Measurements from ENCODE around the gene CYLD. TPM values are rescaled to one million over a fixed set of nuclear protein-coding genes. Genes with fewer than 3 reads are reported as not detected.

Gene CYLD
- total RNA-seq, 1 donor from 2014 or later, result 51.2 TPM

DNA sequence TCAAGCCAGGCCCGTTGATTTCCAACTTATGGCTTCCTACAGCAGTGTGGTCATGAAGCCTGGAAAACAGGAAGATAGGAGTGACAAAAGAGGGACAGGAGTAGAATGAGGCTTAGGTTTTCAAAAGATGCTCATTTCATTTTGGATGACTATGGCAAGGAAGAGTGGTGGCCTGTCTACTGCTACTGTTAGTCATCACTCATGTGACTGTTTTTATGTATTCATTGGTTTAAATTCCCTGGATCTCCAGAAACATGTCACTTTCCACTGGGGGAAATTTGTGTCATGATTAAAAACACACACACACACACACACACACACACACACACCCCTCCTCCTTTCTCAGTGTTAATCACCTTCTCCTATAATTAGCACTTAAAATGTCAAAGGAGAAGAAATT is 1.1 kb upstream of the CYLD start:
- DNase-seq, result no peak

DNA sequence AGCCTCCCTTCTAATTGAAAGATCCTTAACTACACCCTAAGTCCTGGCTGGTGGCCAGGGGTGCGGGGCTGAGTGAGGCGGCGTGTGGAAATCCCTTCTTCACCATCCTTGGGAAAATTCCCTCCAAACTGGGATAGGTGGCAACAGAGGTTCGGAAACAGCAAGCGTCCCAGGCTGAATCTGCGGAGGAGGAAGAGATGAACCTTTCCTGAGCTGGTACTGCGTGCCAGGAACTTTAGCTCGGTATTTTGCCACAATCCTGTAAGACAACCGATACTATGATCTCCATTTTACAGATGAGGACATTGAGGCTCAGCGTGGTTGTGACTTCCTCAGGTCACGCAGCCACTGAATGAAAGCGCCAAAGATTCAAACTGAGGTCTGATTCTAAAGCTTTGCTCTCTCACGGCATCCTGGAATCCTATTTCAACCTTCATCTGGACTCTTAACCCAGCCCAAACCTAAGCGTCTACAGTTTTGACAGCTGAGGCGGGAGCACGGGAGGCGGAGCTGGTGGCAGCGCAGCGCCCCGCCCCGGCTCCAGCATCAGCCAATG is 583 bp upstream of the CYLD start:
- DNase-seq, result no peak

DNA sequence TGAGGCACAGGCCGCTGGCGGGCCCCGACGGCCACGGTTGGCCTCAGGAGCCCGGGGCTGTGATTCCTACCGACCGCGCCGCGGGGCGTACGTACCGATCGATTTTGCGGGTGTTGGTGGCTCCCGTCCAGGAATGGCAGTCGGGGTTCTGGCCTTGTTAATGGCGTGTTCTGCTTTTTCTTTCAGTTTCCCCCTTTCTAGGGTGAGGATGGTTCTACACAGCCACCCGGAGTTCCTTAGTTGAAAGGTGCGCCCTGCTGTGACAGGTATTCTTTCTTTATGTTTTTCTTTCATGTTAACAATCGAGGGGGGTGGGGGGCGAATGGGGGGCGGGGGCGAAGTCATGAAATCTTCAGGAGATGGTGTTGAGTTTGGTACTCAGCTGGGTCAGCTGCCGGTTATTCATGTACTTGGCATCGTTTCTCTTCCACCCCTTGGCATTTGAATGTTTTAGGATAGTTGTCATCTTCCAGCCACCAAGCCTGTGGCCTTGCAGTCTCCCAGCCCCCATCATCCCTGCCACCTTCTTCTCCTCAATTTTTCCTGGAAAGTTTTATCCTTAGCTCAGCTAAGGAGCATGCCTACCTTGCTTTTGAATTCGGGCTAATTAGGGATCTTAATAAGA is 802 bp downstream of the CYLD start:
- DNase-seq, result no peak

DNA sequence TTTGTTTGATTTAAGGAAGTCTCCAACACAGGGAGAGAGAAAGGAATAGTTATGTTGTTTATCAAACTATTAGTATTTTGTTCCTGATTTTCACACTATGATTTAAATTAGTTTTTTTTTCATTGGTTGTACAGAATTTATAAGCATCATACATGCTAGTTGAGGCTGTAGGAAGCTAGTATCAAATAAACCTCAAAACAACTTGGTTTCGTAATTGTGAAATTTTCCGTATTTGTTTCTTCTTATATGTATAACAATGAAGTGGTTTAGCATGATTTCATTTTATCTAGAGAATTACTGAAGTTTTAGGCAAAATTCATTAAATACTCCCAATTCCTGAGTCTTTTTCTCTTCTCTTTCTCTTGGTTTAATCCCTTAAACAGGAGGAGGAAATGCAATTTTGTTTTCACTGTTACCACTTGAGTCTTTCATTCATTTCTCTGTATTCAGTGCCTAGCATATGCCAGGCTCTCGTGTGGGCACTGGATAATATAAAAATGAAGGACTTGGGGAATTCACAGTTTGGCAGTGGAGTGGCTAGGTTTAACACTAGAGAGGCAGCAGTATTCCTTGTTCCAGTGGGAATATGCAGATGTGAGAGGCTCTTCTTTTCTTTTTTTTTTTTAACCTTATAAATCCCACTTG is 1.8 kb downstream of the CYLD start:
- no peak for DNase-seq

DNA sequence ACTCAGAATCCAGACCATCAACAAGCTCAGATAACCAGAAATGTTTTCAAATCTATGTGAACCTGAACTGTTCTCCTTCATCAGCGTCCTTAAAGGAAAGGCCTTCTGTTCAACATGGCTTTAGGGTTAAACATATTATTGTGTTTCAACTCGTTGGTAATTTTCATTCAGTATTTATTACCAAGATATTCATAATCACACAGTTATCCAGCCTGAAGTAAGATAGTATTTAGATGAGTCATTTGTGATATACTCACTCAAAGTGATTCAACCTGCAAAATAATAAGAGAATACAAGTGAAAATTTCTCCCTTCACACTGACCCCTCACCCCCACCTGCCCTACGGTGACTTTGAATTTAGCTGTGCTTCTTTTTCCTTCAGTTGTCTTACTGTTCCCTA is 3.0 kb downstream of the CYLD start:
- no peak for DNase-seq

DNA sequence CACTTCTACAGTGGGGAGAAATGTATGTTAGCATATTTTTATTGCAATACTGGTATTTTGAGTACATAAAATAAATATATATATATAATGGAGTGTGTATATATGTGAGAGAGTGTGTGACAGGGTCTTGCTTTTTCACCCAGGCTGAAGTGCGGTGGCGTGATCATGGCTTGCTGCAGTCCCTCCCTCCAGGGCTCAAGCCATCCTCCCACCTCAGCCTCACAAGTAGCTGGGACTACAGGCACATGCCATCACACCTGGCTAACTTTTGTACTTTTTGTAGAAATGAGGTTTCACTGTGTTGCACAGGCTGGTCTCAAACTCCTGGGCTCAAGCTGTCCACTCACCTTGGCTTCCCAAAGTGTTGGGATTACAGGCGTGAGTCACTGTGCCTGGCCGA is 4.1 kb downstream of the CYLD start:
- DNase-seq, result no peak

DNA sequence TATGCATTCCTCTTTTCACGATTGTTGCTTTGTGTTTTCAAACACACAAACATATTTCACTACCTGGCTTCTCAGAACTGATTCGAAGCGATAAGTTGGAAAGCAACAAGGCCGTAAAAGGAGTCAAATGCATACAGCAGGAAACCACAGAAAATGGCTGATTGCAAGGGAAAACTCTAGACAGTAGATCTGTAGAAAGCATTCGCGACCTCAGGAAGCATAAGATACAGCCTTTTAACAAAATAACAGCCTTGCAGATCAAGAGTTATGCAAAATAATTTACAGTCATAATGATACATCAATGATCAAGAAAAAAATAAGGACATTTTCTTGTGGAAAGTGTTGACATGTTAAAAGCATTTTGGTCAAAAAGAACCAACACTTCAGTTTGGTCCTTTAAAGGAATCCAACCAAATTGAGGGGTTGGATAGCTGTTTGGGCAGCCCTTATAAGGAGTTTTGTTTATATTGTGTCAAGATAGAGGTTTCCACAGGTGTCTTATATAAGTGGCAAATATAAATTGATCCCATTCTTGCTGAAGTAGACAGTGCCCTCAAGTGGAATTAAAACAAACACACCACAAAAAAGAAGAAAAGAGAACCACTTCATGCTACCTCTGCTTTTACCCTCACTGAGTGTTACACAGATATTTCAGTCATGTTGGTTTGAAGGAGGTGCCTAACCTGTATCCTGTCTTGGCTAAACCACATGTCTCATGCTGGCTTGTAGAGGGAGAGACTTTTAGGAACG is 5.5 kb downstream of the CYLD start:
- DNase-seq, result no peak

DNA sequence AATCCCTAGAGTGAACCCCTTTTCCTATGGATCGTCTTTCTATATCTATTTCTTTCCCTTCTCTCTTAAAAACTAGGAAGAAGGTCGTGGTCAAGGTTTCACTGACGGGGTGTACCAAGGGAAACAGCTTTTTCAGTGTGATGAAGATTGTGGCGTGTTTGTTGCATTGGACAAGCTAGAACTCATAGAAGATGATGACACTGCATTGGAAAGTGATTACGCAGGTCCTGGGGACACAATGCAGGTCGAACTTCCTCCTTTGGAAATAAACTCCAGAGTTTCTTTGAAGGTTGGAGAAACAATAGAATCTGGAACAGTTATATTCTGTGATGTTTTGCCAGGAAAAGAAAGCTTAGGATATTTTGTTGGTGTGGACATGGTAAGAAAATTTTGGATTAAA is 9.6 kb downstream of the CYLD start:
- no peak for DNase-seq

DNA sequence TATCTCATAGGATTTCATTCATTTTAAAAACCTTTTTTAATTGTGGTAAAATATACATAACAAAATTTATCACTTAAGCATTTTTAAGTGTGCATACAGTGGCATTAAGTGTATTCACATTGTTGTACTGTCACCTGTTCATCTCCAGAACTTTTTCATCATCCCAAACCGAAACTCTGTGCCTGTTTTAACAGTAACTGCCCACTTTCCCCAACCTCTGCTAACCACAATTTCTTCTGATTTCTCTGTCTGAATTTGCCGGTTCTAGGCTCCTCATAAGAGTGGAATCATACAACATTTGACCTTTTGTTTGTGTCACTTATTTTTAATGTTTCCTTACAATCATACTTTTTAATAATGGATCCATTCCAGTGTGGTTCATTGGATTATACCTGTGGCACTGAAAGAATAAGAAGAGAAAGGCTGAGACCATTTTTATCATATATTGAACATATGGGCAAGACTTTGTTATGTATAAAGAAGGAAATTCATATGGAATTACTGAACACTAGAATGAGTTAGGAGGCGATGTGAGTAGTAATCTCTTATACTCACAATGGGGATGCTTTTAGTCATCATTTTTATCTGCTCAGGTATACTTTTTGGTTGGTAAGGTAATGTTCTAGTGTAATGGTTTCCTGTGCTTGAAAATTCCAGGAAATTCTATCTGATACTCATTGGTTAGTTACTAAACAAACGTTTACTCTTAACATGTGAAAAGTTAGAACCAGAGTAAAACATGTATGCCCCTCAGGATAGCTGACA is 10.8 kb downstream of the CYLD start:
- no peak for DNase-seq

DNA sequence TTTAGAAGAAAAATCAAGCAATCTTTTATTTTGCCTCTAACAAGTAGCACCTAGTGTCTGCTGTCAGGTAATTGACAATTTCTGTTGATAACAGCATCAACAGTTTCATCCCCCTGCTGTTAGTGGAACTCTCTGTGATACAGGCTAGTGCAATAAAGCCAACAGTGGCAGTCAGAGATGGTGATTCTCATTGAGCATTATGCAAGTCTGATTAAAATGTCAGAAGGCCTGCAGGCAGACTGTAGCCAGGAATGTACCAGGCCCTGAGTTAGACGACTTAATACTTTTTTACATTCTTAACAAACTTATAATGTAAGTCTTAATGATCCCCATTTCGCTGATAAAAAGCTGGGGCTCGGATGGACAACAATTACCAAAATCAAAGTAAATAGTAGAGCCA is 14.6 kb downstream of the CYLD start:
- DNase-seq, result no peak

DNA sequence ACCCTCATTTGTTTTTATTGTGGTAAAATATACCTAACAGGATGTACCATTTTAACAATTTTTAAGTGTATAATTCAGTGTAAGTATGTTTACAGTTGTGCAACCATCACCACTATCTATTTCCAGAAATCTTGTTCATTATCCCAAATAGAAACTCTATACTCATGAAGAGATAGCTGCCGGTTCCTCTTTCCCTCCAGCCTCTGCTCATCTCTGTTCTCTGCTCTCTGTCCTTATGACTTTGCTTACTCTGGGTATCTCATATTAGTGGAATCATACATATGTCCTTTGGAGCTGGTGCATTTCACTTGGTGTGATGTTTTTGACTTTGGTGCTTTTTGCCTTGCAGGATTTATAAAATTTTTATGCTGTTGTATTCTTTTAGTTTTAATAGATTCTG is 19.4 kb downstream of the CYLD start:
- no peak for DNase-seq

DNA sequence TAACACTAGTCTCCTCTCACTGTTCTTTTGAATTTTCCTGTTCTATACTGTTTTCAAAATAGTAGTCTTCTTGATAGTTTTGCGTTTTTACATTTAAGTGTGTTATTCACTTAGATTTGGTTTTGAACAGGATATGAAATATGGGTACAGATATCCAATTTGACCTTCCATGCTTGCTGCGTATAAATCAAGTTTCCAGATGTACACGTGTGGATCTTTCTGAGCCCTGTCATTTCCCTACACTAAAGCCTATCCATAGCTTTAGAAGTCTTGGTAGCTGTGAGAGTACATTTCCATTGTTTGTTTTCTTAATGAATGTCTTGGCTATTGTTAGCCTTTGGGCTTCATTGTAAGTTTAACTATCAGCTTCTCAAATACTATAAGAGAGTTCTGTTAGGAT is 20.4 kb downstream of the CYLD start:
- no peak for DNase-seq

DNA sequence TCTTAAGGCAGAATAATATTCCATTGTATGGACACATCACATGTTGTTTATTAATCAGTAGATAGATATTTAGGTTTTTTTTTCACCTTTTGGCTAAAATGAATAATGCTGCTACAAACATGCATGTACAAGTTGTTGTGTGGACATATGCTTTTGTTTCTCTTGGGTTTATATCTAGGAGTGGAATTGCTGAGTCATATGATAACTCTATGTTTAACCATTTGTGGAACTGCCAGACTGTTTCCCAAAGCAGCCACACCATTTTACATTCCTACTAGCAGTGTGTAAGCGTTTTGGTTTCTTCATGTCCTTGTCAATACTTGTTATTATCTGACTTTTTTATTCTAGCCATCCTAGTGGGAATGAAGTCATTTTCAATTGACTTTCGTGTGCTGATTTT is 21.3 kb downstream of the CYLD start:
- DNase-seq, result no peak

DNA sequence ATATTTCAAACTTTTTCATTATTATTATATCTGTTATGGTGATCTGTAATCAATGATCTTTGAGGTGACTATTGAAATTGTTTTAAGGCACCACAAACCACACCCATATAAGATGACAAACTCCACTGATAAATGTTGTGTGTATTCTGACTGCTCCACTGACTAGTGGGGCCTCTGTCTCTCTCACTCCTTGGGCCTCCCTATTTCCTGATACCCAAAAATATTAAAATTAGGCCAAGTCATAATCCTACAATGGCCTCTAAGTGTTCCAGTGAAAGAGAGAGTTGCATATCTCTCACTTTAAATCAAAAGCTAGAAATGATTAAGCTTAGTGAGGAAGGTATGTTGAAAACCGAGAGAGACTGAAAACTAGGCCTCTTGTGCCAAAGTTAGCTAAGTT is 23.4 kb downstream of the CYLD start:
- no peak for DNase-seq

DNA sequence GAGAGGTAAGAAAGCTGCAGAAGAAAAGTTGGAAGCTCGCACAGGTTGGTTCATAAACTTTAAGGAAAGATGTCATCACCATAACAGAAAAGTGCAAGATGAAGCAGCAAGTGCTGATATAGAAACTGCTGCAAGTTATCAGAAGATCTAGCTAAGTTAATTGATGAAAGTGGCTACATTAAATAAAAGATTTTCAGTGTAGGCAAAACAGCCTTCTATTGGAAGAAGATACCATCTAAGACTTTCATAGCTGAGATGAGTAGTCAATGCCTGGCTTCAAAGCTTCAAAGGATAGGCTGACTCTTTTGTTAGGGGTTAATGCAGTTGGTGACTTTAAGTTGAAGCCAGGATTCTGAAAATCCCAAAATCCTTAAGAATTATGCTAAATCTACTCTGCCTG is 24.0 kb downstream of the CYLD start:
- no peak for DNase-seq

DNA sequence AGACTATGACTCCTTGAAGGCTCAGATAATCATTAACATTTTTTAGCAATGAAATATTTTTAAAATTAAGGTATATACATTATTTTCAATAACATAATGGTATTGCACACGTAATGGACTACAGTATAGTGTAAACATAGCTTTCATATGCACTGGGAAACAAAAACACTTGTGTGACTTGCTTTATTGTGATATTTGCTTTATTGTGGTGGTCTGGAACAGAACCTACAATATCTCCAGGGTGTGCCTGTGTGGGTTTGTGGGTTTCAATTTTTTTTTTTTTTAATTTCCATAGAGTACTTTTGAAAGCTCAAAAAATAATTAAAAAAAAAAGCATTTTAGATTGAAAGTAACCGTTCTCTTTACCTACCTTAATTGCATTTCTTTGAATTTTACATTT is 25.3 kb downstream of the CYLD start:
- DNase-seq, result no peak

DNA sequence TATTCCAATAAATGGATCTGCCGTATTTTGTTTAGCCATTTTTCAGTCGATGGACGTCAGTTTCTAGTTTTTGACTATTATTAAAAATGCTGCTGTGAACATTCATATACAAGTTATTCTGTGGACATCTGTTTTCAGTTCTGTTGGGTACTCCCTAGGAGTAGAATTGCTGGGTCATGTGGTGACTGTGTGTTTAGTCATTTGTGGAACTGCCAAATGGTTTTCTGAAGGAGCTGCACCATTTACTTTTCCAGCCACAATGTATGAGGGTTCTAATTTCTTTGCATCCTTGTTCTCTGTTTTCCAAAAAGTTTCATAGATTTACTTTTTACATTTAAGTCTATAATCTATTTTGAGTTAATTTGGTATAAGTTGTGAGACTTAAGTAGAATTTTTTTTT is 29.5 kb downstream of the CYLD start:
- no peak for DNase-seq

DNA sequence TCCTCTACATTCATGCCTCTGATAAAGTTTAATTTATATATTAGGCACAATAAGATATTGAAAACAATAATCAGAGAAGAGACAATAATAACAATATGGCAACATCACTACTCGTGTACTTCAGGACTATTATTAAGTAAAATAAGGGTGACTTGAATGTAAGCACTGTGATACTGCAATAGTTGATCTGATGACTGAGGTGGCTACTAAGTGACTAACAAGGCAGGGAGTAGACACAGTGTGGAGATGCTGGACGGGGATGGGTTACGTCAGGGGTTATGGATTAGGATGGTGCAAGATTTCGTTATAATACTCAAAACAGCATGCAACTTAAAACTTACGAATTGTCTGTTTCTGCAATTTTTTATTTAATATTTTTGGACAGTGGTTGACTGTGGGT is 32.5 kb downstream of the CYLD start:
- DNase-seq, result no peak

DNA sequence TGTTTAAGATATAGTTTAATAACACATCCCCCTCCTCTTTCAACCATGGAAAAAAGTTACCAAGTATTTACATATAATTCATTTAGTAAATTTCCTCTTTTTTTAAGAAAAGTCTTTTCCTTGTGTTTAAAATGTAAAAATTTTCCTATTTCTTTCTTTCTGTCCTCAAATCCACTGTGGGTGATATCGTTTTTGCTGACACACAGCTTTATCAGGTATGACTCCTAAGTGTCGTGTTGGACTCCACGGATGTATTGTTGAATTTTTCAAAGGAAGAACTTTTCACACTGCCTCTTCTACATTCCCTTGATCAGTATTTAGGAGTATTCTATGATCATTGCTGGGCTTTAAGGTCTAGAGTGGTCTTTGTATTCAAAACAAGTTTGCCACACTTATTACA is 33.1 kb downstream of the CYLD start:
- DNase-seq, result no peak

DNA sequence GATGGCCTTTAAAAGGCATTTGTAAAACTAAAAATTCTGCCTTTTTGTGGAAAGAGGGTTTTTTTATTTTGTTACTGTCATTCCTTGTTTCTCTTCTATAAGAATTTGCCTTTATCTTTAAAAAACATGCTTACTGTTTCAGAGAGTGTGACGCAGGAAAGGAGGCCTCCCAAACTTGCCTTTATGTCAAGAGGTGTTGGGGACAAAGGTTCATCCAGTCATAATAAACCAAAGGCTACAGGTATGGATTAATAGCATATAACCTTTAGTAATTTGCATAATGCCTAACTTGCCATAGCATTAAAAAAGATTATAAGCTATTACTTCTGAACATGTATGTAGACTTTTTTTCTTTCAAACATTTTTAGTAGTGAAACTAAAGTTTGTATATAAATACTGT is 34.2 kb downstream of the CYLD start:
- no peak for DNase-seq

DNA sequence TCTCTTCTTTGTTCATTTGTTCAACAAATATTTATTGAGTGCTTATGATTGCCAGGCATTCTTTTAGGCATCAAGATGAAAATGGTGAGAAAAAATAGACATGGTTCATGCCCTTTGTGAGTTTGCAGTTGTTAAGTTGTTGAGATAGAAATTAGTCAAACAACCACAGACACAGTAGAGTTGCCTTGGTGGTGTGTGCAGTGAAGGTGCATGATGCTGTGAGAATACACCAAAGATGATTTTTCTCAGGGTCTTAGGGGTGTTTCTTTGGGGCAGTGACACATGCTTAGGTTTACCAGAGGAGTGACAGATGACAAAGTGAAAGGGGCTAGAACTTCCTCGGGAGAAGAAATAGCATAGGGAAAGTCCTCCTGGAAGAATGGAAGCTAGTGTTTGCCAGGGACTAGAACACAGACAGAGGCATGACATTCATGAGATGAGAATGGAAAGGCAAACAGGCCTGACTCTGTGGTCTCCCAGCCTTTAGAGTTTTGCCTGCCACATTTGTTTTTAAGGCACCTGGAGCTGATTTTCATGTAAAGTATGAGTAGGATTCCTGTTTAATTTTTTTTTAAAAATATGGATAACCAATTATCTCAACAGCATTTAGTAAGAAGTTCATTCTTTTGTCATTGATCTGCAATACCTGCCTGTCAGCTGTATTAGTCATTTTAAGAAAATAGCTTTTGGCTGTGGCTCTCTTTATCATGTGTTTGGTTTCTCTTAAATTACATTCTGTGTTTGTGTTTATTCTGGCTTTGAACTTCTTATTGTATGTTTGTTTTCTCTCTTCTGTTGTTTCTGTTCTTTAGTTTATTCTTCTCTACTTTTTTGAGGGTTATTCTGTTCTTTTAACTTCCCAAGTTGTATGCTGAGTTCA is 36.6 kb downstream of the CYLD start:
- DNase-seq, result no peak

DNA sequence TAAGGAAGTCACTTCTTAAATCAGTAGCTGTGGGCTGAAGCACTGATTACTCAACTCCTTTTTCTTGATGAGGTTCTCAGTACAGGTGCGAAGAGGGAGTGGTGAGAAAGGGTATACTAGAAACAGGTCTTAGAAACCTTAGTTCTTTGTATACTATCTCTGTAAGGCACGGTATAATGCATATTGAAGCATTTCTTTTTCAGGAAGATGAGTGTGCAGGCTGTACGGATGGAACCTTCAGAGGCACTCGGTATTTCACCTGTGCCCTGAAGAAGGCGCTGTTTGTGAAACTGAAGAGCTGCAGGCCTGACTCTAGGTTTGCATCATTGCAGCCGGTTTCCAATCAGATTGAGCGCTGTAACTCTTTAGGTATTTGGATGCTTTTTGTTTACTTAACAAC is 39.2 kb downstream of the CYLD start:
- no peak for DNase-seq

Data from occipital lobe (tissue), 2 donors.